PC-3 (cell line): ENCODE measurements around the gene AHCYL2. TPM values are rescaled to one million over a fixed set of nuclear protein-coding genes. Genes with fewer than 3 reads are reported as not detected.
"Not testable (repeated sequence)": the region's sequence is repeated elsewhere in the genome, so short reads cannot be mapped to it uniquely, and the experiment has no call there.

Source experiments
- ATAC-seq: fragments of 200-7000 bp; cut with Tn5 transposase; 2 replicates; pipeline ENCODE4 v1.9.1; 2020; ENCODE audit warnings: mild to moderate bottlenecking, moderate library complexity
- BruUV-seq: library from RNA; stranded (reverse); fragments of 400-500 nt; replicated peaks from 2 replicates; lab custom pipeline; 2021; lab: Mats Ljungman, UMichigan
- CTCF ChIA-PET: fragments of 300-600 bp; sonication (Branson Sonifier 250); formaldehyde crosslinking; loops from one replicate; lab custom pipeline; 2022; ENCODE audit warnings: antibody characterized with exemption; lab: Charles Lee
- POLR2A ChIA-PET: fragments of 300-600 bp; sonication (Branson Sonifier 250); formaldehyde crosslinking; loops from one replicate; lab custom pipeline; 2022; ENCODE audit warnings: antibody characterized with exemption; ENCODE audit not compliant: unreplicated experiment; lab: Charles Lee
- DNase-seq: peaks from one replicate; pipeline ENCODE4 v3.0.0-alpha.2; 2015
- H2AFZ ChIP-seq: fragments of 300-600 bp; sonication (generic); 2 replicates; pipeline ENCODE4 v1.6.0; 2016; ENCODE audit warnings: antibody characterized with exemption, low read length
- H3F3A ChIP-seq: fragments of 300-600 bp; sonication (generic); one replicate; pipeline ENCODE4 v1.6.0; 2017; ENCODE audit warnings: antibody characterized with exemption, low read length, control low read depth, mild to moderate bottlenecking; ENCODE audit not compliant: unreplicated experiment
- H3K27ac ChIP-seq: fragments of 300-600 bp; sonication (generic); 2 replicates; pipeline ENCODE4 v1.5.1; 2016; ENCODE audit warnings: mild to moderate bottlenecking, low read length
- H3K27me3 ChIP-seq: fragments of 300-600 bp; sonication (generic); 2 replicates; pipeline ENCODE4 v1.6.1; 2016; ENCODE audit warnings: low read length, mixed read lengths
- H3K36me3 ChIP-seq: fragments of 300-600 bp; sonication (generic); 2 replicates; pipeline ENCODE4 v1.6.1; 2016; ENCODE audit warnings: low read depth, mixed run types, low read length, mixed read lengths
- H3K4me1 ChIP-seq: fragments of 300-600 bp; sonication (generic); 2 replicates; pipeline ENCODE4 v1.5.1; 2016; ENCODE audit warnings: low read length; ENCODE audit not compliant: insufficient read depth
- H3K4me2 ChIP-seq: fragments of 300-600 bp; sonication (generic); 2 replicates; pipeline ENCODE4 v1.6.0; 2016; ENCODE audit warnings: low read length
- H3K4me3 ChIP-seq: fragments of 300-600 bp; sonication (generic); 2 replicates; pipeline ENCODE4 v1.5.1; 2016; ENCODE audit warnings: mild to moderate bottlenecking, low read length, mixed read lengths
- H3K79me2 ChIP-seq: fragments of 300-600 bp; sonication (generic); 2 replicates; pipeline ENCODE4 v1.6.1; 2017; ENCODE audit warnings: low read length, mixed read lengths
- H3K9ac ChIP-seq: fragments of 300-600 bp; sonication (generic); 2 replicates; pipeline ENCODE4 v1.6.0; 2016; ENCODE audit warnings: mild to moderate bottlenecking, low read length
- H3K9me2 ChIP-seq: fragments of 300-600 bp; sonication (generic); replicated peaks from 2 replicates; pipeline ENCODE4 v1.6.1; 2016; ENCODE audit warnings: mixed run types, low read length, mixed read lengths
- H3K9me3 ChIP-seq: fragments of 300-600 bp; sonication (generic); 2 replicates; pipeline ENCODE4 v1.6.1; 2016; ENCODE audit warnings: low read length, mixed read lengths
- H4K20me1 ChIP-seq: fragments of 300-600 bp; sonication (generic); 2 replicates; pipeline ENCODE4 v1.6.1; 2016; ENCODE audit warnings: low read length, mixed read lengths
- CTCF ChIP-seq: fragments of 300-600 bp; sonication (generic); conservative IDR thresholded peaks from 2 replicates; pipeline ENCODE4 v1.5.1; 2017; ENCODE audit warnings: antibody characterized with exemption, low read depth, mild to moderate bottlenecking, low read length
- EZH2 ChIP-seq: fragments of 300-600 bp; sonication (generic); IDR thresholded peaks from one replicate; pipeline ENCODE4 v1.6.1; 2017; ENCODE audit warnings: antibody characterized with exemption, mild to moderate bottlenecking, low read length; ENCODE audit not compliant: unreplicated experiment
- EZH2phosphoT487 ChIP-seq: fragments of 300-600 bp; sonication (generic); IDR thresholded peaks from 2 replicates; pipeline ENCODE4 v1.6.1; 2018; ENCODE audit warnings: mild to moderate bottlenecking, antibody characterized with exemption, low read length, borderline replicate concordance
- intact Hi-C: fragments of 100-400 bp; cut with micrococcal nuclease; formaldehyde crosslinking; loops from 2 replicates; pipeline ENCODE4 v1.9.0; 2023
- total RNA-seq: library from RNA; depleted of rRNA; stranded (reverse); fragments of >200 nt; gene quantifications from 2 replicates; pipeline ENCODE4 v1.2.3, GENCODE V29; 2014

The AHCYL2 gene
- total RNA-seq, 1 experiment from 2014 or later, result 9.2 TPM

- peaks cover 14% of the 10 kb centered on the region for H3K4me1 ChIP-seq
- H3K27ac ChIP-seq, result no peak overlapping the region
- no TSS peak for BruUV-seq
- no peak for DNase-seq
- H3F3A ChIP-seq, result no peaks in the 10 kb centered on the region
- no peaks in the 10 kb centered on the region for H3K27me3 ChIP-seq
- intact Hi-C loops, result no loop called here
- no peaks in the 10 kb centered on the region for H3K9me3 ChIP-seq
- no peak overlapping the region for H3K4me3 ChIP-seq
- no peaks in the 10 kb centered on the region for H3K9me2 ChIP-seq
- H3K4me2 ChIP-seq, result no peak overlapping the region
- no peaks in the 10 kb centered on the region for H4K20me1 ChIP-seq
- no peak for TF ChIP-seq EZH2
- TF ChIP-seq CTCF, result no peak
- no peak for TF ChIP-seq EZH2phosphoT487
- ATAC-seq, result no peak
- ChIA-PET CTCF (no interaction called here), POLR2A (no interaction called here)
- no peaks in the 10 kb centered on the region for H3K79me2 ChIP-seq
- no peak overlapping the region for H2AFZ ChIP-seq
- H3K36me3 ChIP-seq, result peaks cover 14% of the 10 kb centered on the region
- H3K9ac ChIP-seq, result no peak overlapping the region
These were observed 218.8 kb downstream of the AHCYL2 start for GRCh38 chr7:129443612-129444011.

GRCh38 chr7:129444776-129445175 is 219.9 kb downstream of the AHCYL2 start:
- H3K36me3 ChIP-seq, result peaks cover 15% of the 10 kb centered on the region
- H3K9me3 ChIP-seq, H4K20me1 ChIP-seq, intact Hi-C loops, ATAC-seq, DNase-seq, POLR2A ChIA-PET, H3K4me1 ChIP-seq, CTCF ChIA-PET, BruUV-seq, H3F3A ChIP-seq, H3K79me2 ChIP-seq, H3K27me3 ChIP-seq, H3K9me2 ChIP-seq, H3K4me2 ChIP-seq, H3K9ac ChIP-seq, H2AFZ ChIP-seq, H3K4me3 ChIP-seq, H3K27ac ChIP-seq: not testable (repeated sequence)

- H3K27ac ChIP-seq, H3K9me3 ChIP-seq, H3F3A ChIP-seq, intact Hi-C loops, ATAC-seq, POLR2A ChIA-PET, H3K4me2 ChIP-seq, CTCF ChIA-PET, DNase-seq, BruUV-seq, H3K4me1 ChIP-seq, H3K4me3 ChIP-seq, H3K9ac ChIP-seq, H4K20me1 ChIP-seq, H3K79me2 ChIP-seq, H3K27me3 ChIP-seq, H3K9me2 ChIP-seq, H2AFZ ChIP-seq: not testable (repeated sequence)
- H3K36me3 ChIP-seq, result peaks cover 11% of the 10 kb centered on the region
These were observed 222.1 kb downstream of the AHCYL2 start for GRCh38 chr7:129446925-129447324.

GRCh38 chr7:129447445-129447844 is 222.6 kb downstream of the AHCYL2 start:
- CTCF ChIA-PET, result interaction anchor here (0.6 kb wide), 1 partner anchor 14 kb away, joined by 3 read pairs; no protein-coding TSS in a partner anchor
- H3K9me3 ChIP-seq, BruUV-seq, H3K9me2 ChIP-seq, DNase-seq, H3F3A ChIP-seq, POLR2A ChIA-PET, H3K4me1 ChIP-seq, H4K20me1 ChIP-seq, H2AFZ ChIP-seq, H3K79me2 ChIP-seq, H3K27ac ChIP-seq, H3K4me3 ChIP-seq, H3K27me3 ChIP-seq, H3K9ac ChIP-seq, H3K4me2 ChIP-seq, intact Hi-C loops, ATAC-seq: not testable (repeated sequence)
- peaks cover 11% of the 10 kb centered on the region for H3K36me3 ChIP-seq

GRCh38 chr7:129448608-129449007 is 223.8 kb downstream of the AHCYL2 start:
- H3K79me2 ChIP-seq, intact Hi-C loops, POLR2A ChIA-PET, H3K9me3 ChIP-seq, H4K20me1 ChIP-seq, CTCF ChIA-PET, H3K9me2 ChIP-seq, H3K27me3 ChIP-seq, H2AFZ ChIP-seq, H3K9ac ChIP-seq, H3K4me3 ChIP-seq, H3K4me2 ChIP-seq, DNase-seq, H3K27ac ChIP-seq, H3F3A ChIP-seq, ATAC-seq, BruUV-seq: not testable (repeated sequence)
- peaks cover 16% of the 10 kb centered on the region for H3K4me1 ChIP-seq
- H3K36me3 ChIP-seq, result peaks cover 11% of the 10 kb centered on the region
